Left lung (tissue), 10 donors: Measurements from ENCODE around the gene MED27. TPM values are rescaled to one million over a fixed set of nuclear protein-coding genes. Genes with fewer than 3 reads are reported as not detected.

Experiments
- ATAC-seq: fragments of 200-7000 bp; cut with Tn5 transposase; one replicate; pipeline ENCODE4 v1.9.1; 2020; ENCODE audit warnings: moderate library complexity
- DNase-seq, 4 donors: peaks; one replicate each; pipeline ENCODE4 v3.0.0-alpha.2; 2013 to 2020
- H3K27ac ChIP-seq, 2 donors: fragments of 200-600 bp; sonication (generic) in 1 of 2; one replicate each; pipeline versions ENCODE4 v1.5.0 to v1.8.0; 2020 to 2021
- H3K27me3 ChIP-seq, 2 donors: fragments of 200-600 bp; sonication (generic) in 1 of 2; one replicate each; pipeline versions ENCODE4 v1.5.0 to v1.8.0; 2020 to 2021
- H3K36me3 ChIP-seq, 2 donors: fragments of 200-600 bp; sonication (generic) in 1 of 2; one replicate each; pipeline versions ENCODE4 v1.5.0 to v1.8.0; 2020 to 2021
- H3K4me1 ChIP-seq, 2 donors: fragments of 200-600 bp; one replicate each; pipeline ENCODE4 v1.8.0; 2021
- H3K4me3 ChIP-seq, 2 donors: fragments of 200-600 bp; sonication (generic) in 1 of 2; one replicate each; pipeline versions ENCODE4 v1.5.0 to v1.8.0; 2020 to 2021; ENCODE audit warnings: mild to moderate bottlenecking in 1 of 2
- H3K9me3 ChIP-seq, 2 donors: fragments of 200-600 bp; sonication (generic) in 1 of 2; one replicate each; pipeline versions ENCODE4 v1.5.0 to v1.8.0; 2020 to 2021
- intact Hi-C, 2 donors: fragments of 100-400 bp; cut with DNase I; formaldehyde crosslinking; loops; one replicate each; pipeline versions ENCODE4 v1.11.2 to v1.14.2; 2022
- polyA plus RNA-seq, 6 donors: library from polyadenylated mRNA; unstranded; fragments of 120-200 nt; gene quantifications; one replicate each; pipeline ENCODE4 v1.2.1, GENCODE V29; 2013; ENCODE audit not compliant: insufficient read length in 6 of 6
- total RNA-seq, 2 donors: library from RNA; stranded (reverse); fragmentation: NEBNext Ultra II Directional; extraction: Animal tissue kit (Norgen Biotek cat#: 25700); gene quantifications; one replicate each; pipeline ENCODE4 v1.2.1, GENCODE V29; 2021
- TF ChIP-seq, protein P1 (sequence below), 2 donors: fragments of 200-600 bp; sonication (generic) in 1 of 2; IDR thresholded peaks; one replicate each; pipeline versions ENCODE4 v1.5.0 to v1.8.0; 2021; ENCODE audit warnings: antibody characterized with exemption in 2 of 2
- donor health status: DM: no; HTN: yes; CAD: no.
- donor health status: DM: no; HTN: no; CAD: no.

MED27 gene
- total and polyA plus RNA-seq, 8 donors, result 12.5 to 18.6 (median 16.7) TPM

DNA sequence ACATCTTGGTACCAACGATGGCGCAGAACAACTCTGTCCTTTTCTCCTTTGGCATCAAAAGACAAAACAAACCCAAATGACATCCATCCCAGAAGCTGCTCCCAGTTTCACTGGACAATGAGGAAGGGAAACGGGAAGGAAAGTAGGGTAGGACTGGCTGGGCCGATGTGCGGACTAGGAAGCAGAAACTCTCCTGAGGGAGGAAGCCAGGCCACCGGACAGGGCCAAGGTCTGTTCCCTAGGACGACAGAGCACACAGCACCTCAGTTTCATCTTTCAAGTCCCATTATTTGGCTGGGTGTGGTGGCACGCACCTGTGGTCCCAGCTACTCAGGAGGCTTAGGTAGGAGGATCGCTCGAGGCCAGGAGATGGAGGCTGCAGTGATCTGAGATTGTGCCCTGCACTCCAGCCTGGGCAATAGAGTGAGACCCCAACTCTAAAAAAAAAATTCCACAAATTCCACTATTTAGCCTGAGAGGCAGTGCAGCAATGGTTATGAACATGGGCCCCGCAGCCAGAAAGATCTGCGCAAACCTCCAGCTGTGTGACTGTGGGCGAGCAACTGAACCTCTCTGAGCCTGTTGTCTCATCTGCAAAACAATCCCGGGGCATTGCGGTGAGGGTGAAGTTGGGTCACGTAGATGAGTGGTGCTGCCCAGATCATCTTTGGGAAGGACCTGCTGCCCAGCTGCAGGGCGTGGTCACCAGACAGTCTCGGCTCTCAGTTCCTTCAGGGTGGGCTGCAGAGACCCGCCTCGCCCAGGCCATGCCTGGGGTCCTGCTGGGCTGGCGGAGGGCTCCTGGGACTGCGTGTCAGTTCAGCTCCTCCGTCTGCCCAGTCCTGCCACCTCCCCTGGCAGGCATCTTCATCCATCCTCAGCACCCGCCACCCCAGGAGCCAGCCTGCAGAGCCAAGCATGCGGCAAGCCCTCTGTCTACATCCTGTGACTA is 238.6 kb downstream of the MED27 start:
- ATAC-seq, result no peak
- intact Hi-C loops, result no loop called here

GRCh38 chr9:131840220-131840619 is 239.4 kb downstream of the MED27 start:
- Histone ChIP-seq H3K27me3 (peaks cover 0 to 45% of the 10 kb centered on the region in 2 donors), H3K4me3 (no peak overlapping the region), H3K9me3 (no peaks in the 10 kb centered on the region), H3K27ac (no peak overlapping the region), H3K4me1 (no peaks in the 10 kb centered on the region), H3K36me3 (no peaks in the 10 kb centered on the region)
- TF ChIP-seq, protein P1, sequence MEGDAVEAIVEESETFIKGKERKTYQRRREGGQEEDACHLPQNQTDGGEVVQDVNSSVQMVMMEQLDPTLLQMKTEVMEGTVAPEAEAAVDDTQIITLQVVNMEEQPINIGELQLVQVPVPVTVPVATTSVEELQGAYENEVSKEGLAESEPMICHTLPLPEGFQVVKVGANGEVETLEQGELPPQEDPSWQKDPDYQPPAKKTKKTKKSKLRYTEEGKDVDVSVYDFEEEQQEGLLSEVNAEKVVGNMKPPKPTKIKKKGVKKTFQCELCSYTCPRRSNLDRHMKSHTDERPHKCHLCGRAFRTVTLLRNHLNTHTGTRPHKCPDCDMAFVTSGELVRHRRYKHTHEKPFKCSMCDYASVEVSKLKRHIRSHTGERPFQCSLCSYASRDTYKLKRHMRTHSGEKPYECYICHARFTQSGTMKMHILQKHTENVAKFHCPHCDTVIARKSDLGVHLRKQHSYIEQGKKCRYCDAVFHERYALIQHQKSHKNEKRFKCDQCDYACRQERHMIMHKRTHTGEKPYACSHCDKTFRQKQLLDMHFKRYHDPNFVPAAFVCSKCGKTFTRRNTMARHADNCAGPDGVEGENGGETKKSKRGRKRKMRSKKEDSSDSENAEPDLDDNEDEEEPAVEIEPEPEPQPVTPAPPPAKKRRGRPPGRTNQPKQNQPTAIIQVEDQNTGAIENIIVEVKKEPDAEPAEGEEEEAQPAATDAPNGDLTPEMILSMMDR (IDR thresholded peaks at IDR 0.05), result no peak
- no peak for DNase-seq
- intact Hi-C loops, result no loop called here
- no peak for ATAC-seq

More for the DNA sequence above, 238.6 kb downstream of the MED27 start:
- Histone ChIP-seq H3K36me3 (no peaks in the 10 kb centered on the region), H3K4me3 (no peak overlapping the region), H3K4me1 (no peaks in the 10 kb centered on the region), H3K9me3 (no peaks in the 10 kb centered on the region), H3K27me3 (peaks cover 0 to 37% of the 10 kb centered on the region in 2 donors), H3K27ac (no peak overlapping the region)
- no peak for DNase-seq
- TF ChIP-seq, protein P1 (IDR thresholded peaks at IDR 0.05), result no peak

GRCh38 chr9:131839281-131840084 is 240.2 kb downstream of the MED27 start:
- intact Hi-C loops, result no loop called here
- Histone ChIP-seq H3K27ac (no peak overlapping the region), H3K4me1 (no peaks in the 10 kb centered on the region)

DNA sequence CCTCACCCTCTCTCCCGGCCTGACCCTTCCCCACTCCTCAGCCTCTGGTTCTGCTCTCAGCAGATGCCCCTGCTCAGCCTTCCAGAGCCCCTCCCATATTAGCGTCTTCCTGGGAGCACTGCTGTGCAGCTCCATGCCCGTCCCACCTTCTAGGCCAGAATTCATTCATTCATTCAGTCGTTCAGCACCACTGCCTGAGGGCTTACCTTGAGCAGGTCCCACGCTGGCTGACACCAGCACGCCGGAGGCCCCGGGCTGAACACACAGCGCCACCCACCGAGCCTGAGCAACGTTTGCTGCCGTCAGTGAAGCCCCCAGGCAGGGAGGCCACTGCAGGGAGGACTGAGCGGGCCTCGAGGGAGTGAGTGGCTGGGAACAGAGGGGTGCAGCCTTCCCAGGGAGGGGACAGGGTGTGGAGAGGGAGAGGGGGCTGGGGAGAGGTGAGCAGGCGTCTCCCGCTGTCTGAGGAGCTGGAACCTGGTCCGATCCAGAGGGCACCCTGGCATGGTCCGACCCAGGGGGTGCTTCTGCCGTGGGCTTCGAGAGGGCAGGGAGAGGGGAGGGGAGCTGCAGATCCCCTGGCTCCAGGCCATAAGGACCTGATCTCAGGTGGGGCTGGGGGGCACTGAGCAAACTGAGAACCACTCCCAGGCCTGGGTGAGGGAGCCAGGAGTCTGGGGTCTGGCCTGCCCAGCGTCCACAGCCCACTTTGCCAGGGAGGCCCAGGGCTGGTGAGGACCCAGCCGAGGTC is 241.0 kb downstream of the MED27 start:
- intact Hi-C loops, result no loop called here
- H3K27ac ChIP-seq, result no peak overlapping the region
- peaks cover 0 to 7% of the 10 kb centered on the region in 2 donors for H3K9me3 ChIP-seq
- DNase-seq, result no peak
- no peak for ATAC-seq
- H3K4me1 ChIP-seq, result no peaks in the 10 kb centered on the region
- no peaks in the 10 kb centered on the region for H3K36me3 ChIP-seq
- no peak overlapping the region for H3K4me3 ChIP-seq
- H3K27me3 ChIP-seq, result peaks cover 0 to 55% of the 10 kb centered on the region in 2 donors
- TF ChIP-seq, protein P1 (IDR thresholded peaks at IDR 0.05), result no peak

More at GRCh38 chr9:131839281-131840084, 240.2 kb downstream of the MED27 start:
- Histone ChIP-seq H3K9me3 (no peaks in the 10 kb centered on the region), H3K4me3 (no peak overlapping the region), H3K36me3 (no peaks in the 10 kb centered on the region), H3K27me3 (peaks cover 0 to 53% of the 10 kb centered on the region in 2 donors)
- DNase-seq (no peak), ATAC-seq (no peak)
- TF ChIP-seq, protein P1 (IDR thresholded peaks at IDR 0.05), result no peak
